OCI-LY7 (cell line): ENCODE measurements around the gene SLAMF6. TPM values are rescaled to one million over a fixed set of nuclear protein-coding genes. Genes with fewer than 3 reads are reported as not detected.

Source experiments
- BruUV-seq: library from RNA; stranded (reverse); fragments of 400-500 nt; replicated peaks from 2 replicates; lab custom pipeline; 2021; lab: Mats Ljungman, UMichigan
- CTCF ChIA-PET: fragments of 300-600 bp; sonication (Branson Sonifier 250); formaldehyde crosslinking; loops from one replicate; lab custom pipeline; 2022; ENCODE audit warnings: antibody characterized with exemption; ENCODE audit not compliant: unreplicated experiment; lab: Charles Lee
- POLR2A ChIA-PET: fragments of 300-600 bp; sonication (Branson Sonifier 250); formaldehyde crosslinking; loops from one replicate; lab custom pipeline; 2022; ENCODE audit warnings: antibody characterized with exemption; lab: Charles Lee
- DNase-seq: peaks from one replicate; pipeline ENCODE4 v3.0.0-alpha.2; 2015; ENCODE audit warnings: low spot score
- H2AFZ ChIP-seq: fragments of 200-600 bp; sonication (generic), shearing (Covaris generic); 2 replicates; pipeline ENCODE4 v1.6.1; 2014; ENCODE audit warnings: mild to moderate bottlenecking, antibody characterized with exemption, low read length, moderate library complexity
- H3K27ac ChIP-seq: fragments of 200-600 bp; sonication (generic); 2 replicates; pipeline ENCODE4 v1.5.1; 2014; ENCODE audit warnings: mixed run types, low read depth, mild to moderate bottlenecking, moderate library complexity, low read length, inconsistent platforms; ENCODE audit not compliant: poor library complexity, severe bottlenecking
- H3K36me3 ChIP-seq: fragments of 200-600 bp; sonication (generic); 2 replicates; pipeline ENCODE4 v1.6.1; 2014; ENCODE audit warnings: mild to moderate bottlenecking, antibody characterized with exemption, low read length, moderate library complexity, mixed read lengths; ENCODE audit not compliant: insufficient read depth
- H3K4me1 ChIP-seq: fragments of 200-600 bp; sonication (generic); 2 replicates; pipeline ENCODE4 v1.5.1; 2014; ENCODE audit warnings: mild to moderate bottlenecking, low read length; ENCODE audit not compliant: insufficient read depth, poor library complexity, severe bottlenecking
- H3K4me2 ChIP-seq: fragments of 200-600 bp; sonication (generic); 2 replicates; pipeline ENCODE4 v1.6.1; 2014; ENCODE audit warnings: mild to moderate bottlenecking, low read length
- H3K4me3 ChIP-seq: fragments of 200-600 bp; sonication (generic); 2 replicates; pipeline ENCODE4 v1.5.1; 2014; ENCODE audit warnings: mild to moderate bottlenecking, low read depth, low read length; ENCODE audit not compliant: poor library complexity, severe bottlenecking
- H3K79me2 ChIP-seq: fragments of 200-600 bp; sonication (generic); 2 replicates; pipeline ENCODE4 v1.6.1; 2016; ENCODE audit warnings: low read depth, mild to moderate bottlenecking, low read length, moderate library complexity, mixed read lengths; ENCODE audit not compliant: insufficient read depth
- H3K9me2 ChIP-seq: fragments of 200-600 bp; sonication (generic); 2 replicates; pipeline ENCODE4 v1.6.1; 2016; ENCODE audit warnings: mild to moderate bottlenecking, low read length, mixed read lengths; ENCODE audit not compliant: insufficient read depth
- H3K9me3 ChIP-seq: fragments of 200-600 bp; sonication (generic); 2 replicates; pipeline ENCODE4 v1.6.1; 2014; ENCODE audit warnings: mild to moderate bottlenecking, mixed run types, low read length, mixed read lengths
- H4K20me1 ChIP-seq: fragments of 200-600 bp; sonication (generic); 2 replicates; pipeline ENCODE4 v1.6.1; 2014; ENCODE audit warnings: mild to moderate bottlenecking, antibody characterized with exemption, low read length, moderate library complexity, mixed read lengths; ENCODE audit not compliant: insufficient read depth
- CTCF ChIP-seq: fragments of 200-600 bp; sonication (generic); conservative IDR thresholded peaks from 2 replicates; pipeline ENCODE4 v1.5.1; 2014; ENCODE audit warnings: mild to moderate bottlenecking, antibody characterized with exemption, low read length, moderate library complexity, mixed read lengths
- EZH2phosphoT487 ChIP-seq: fragments of 200-600 bp; sonication (generic); IDR thresholded peaks from 2 replicates; pipeline ENCODE4 v1.6.1; 2018; ENCODE audit warnings: low read depth, borderline replicate concordance, mild to moderate bottlenecking, mixed run types, antibody characterized with exemption, low read length, moderate library complexity, mixed read lengths
- intact Hi-C: fragments of 100-400 bp; cut with micrococcal nuclease; formaldehyde crosslinking; loops from one replicate; pipeline ENCODE4 v1.10.0; 2022; ENCODE audit not compliant: unreplicated experiment
- total RNA-seq, 2 experiments: library from RNA; depleted of rRNA in 1 of 2; stranded (reverse); fragments of >200 nt in 1 of 2; shearing (Covaris generic) in 1 of 2; gene quantifications; 2 replicates each; pipeline ENCODE4 v1.2.3, GENCODE V29; 2014 to 2022

Gene SLAMF6
- total RNA-seq, 2 experiments from 2014 or later = 43.0 to 65.1 TPM

- no peaks in the 10 kb centered on the region for H4K20me1 ChIP-seq
- no peaks in the 10 kb centered on the region for H3K9me2 ChIP-seq
- TF ChIP-seq EZH2phosphoT487 = no peak
- TF ChIP-seq CTCF = no peak
- H3K9me3 ChIP-seq = no peaks in the 10 kb centered on the region
- CTCF ChIA-PET = interaction anchor here (1.0 kb wide), 1 partner anchor 25 kb away, joined by 3 read pairs; no protein-coding TSS in a partner anchor
- no TSS peak for BruUV-seq
- H3K27ac ChIP-seq = no peak overlapping the region
- no peak overlapping the region for H3K4me3 ChIP-seq
- H3K4me1 ChIP-seq = peaks cover 61% of the 10 kb centered on the region
- peaks cover 68% of the 10 kb centered on the region for H3K36me3 ChIP-seq
- POLR2A ChIA-PET = interaction anchor here (0.7 to 3.9 kb wide), 6 partner anchors 8 to 68 kb away, joined by 3 to 24 read pairs (median 3); no protein-coding TSS in a partner anchor
- H3K79me2 ChIP-seq = peaks cover 13% of the 10 kb centered on the region; the same call in 1 of the 2 replicates
- intact Hi-C loops = no loop called here
- H3K4me2 ChIP-seq = no peak overlapping the region
- DNase-seq = no peak
- H2AFZ ChIP-seq = no peak overlapping the region
Measured at GRCh38 chr1:160552425-160552824, 29.4 kb upstream of the SLAMF6 start.

GRCh38 chr1:160550572-160551034, 27.5 kb upstream of the SLAMF6 start:
- H2AFZ ChIP-seq = no peak overlapping the region
- ChIA-PET CTCF (interaction anchor here (0.6 to 2.6 kb wide), 3 partner anchors 11 to 134 kb away, joined by 3 to 9 read pairs (median 3); no protein-coding TSS in a partner anchor), POLR2A (interaction anchor here (1.9 kb wide), 1 partner anchor 27 kb away, joined by 5 read pairs; no protein-coding TSS in a partner anchor)
- no TSS peak for BruUV-seq
- peaks cover 67% of the 10 kb centered on the region for H3K36me3 ChIP-seq
- H4K20me1 ChIP-seq = no peaks in the 10 kb centered on the region
- intact Hi-C loops = loop anchor here (1.0 kb wide), 1 partner anchor 57 kb away; no protein-coding TSS in a partner anchor
- peaks cover 6% of the 10 kb centered on the region; the same call in 1 of the 2 replicates for H3K79me2 ChIP-seq
- H3K27ac ChIP-seq = peak overlapping the region; percentile 86
- no peaks in the 10 kb centered on the region for H3K9me3 ChIP-seq
- TF ChIP-seq EZH2phosphoT487 (no peak), CTCF (peak; percentile 82)
- H3K4me3 ChIP-seq = no peak overlapping the region
- peaks cover 74% of the 10 kb centered on the region for H3K4me1 ChIP-seq
- no peak overlapping the region for H3K4me2 ChIP-seq
- peak; percentile 67 for DNase-seq
- no peaks in the 10 kb centered on the region for H3K9me2 ChIP-seq

GRCh38 chr1:160549665-160550006, 26.6 kb upstream of the SLAMF6 start:
- Histone ChIP-seq H3K4me1 (peaks cover 78% of the 10 kb centered on the region), H3K9me3 (no peaks in the 10 kb centered on the region), H3K4me3 (peak overlapping the region; percentile 18), H3K79me2 (peaks cover 5% of the 10 kb centered on the region; the same call in 1 of the 2 replicates), H4K20me1 (no peaks in the 10 kb centered on the region), H3K4me2 (peak overlapping the region; percentile 59), H3K9me2 (no peaks in the 10 kb centered on the region), H2AFZ (no peak overlapping the region), H3K36me3 (peaks cover 67% of the 10 kb centered on the region), H3K27ac (peak overlapping the region; percentile 86)
- intact Hi-C loops = loop anchor here (1.0 to 5.0 kb wide), 5 partner anchors 27 to 123 kb away; partner anchors contain the start of genes CD84 and SLAMF6
- no peak for TF ChIP-seq EZH2phosphoT487
- TF ChIP-seq CTCF = no peak
- BruUV-seq = no TSS peak
- POLR2A ChIA-PET = interaction anchor here (0.5 to 2.3 kb wide), 12 partner anchors 9 to 142 kb away, joined by 3 to 13 read pairs (median 4); no protein-coding TSS in a partner anchor
- CTCF ChIA-PET = interaction anchor here (0.9 to 2.6 kb wide), 5 partner anchors 10 to 62 kb away, joined by 3 to 9 read pairs (median 4); no protein-coding TSS in a partner anchor
- no peak for DNase-seq
